Measurements from ENCODE around the gene AXDND1. TPM values are rescaled to one million over a fixed set of nuclear protein-coding genes. Genes with fewer than 3 reads are reported as not detected.
"Not testable (repeated sequence)": the region's sequence is repeated elsewhere in the genome, so short reads cannot be mapped to it uniquely, and the experiment has no call there.

Gene AXDND1
- total RNA-seq, 1 donor from 2014 or later = 1.4 TPM

GRCh38 chr1:179351281-179351680, 14.5 kb upstream of the AXDND1 start:
- Mint-ChIP-seq H3K9me3 (no peaks in the 10 kb centered on the region), H3K27me3 (ENCODE audit: low read depth) (no peaks in the 10 kb centered on the region), H3K4me3 (no peak overlapping the region), H3K4me1 (peaks cover 8% of the 10 kb centered on the region), H3K36me3 (peaks cover 28% of the 10 kb centered on the region), H3K27ac (no peak overlapping the region)
- no peak for TF ChIP-seq CTCF (IDR thresholded peaks at IDR 0.05; ENCODE audit: unreplicated experiment)
- no peak for DNase-seq (ENCODE audit: low spot score in 2 of 2, unreplicated experiment in 2 of 2)

DNA sequence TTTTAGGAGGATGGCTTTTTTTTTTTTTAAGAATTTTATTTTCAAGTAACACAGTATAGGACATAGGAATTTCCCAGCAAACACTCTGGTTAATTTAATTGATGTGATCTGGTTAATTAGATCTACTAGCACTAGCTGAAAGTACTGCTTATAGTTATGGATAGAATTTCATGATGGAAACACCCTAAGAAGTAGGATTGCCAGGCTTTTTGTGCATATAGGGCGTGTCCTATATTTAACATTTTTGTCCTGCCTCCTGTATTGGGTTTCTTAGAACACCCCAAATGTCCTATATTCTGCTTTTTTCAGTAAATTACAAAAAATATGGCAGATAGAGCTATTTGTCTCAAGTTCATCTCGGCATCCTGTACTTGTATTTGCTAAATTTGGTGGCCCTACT, 13.5 kb upstream of the AXDND1 start:
- Mint-ChIP-seq H3K4me3 (no peak overlapping the region), H3K27me3 (ENCODE audit: low read depth) (no peaks in the 10 kb centered on the region), H3K27ac (no peak overlapping the region), H3K36me3 (peaks cover 27% of the 10 kb centered on the region), H3K9me3 (no peaks in the 10 kb centered on the region), H3K4me1 (peaks cover 8% of the 10 kb centered on the region)
- no peak for TF ChIP-seq CTCF (IDR thresholded peaks at IDR 0.05; ENCODE audit: unreplicated experiment)
- DNase-seq (ENCODE audit: low spot score in 2 of 2, unreplicated experiment in 2 of 2) = no peak

GRCh38 chr1:179353546-179353945, 12.2 kb upstream of the AXDND1 start:
- no peaks in the 10 kb centered on the region for H3K9me3 Mint-ChIP-seq
- no peak for TF ChIP-seq CTCF (IDR thresholded peaks at IDR 0.05; ENCODE audit: unreplicated experiment)
- H3K4me3 Mint-ChIP-seq = no peak overlapping the region
- peaks cover 19% of the 10 kb centered on the region for H3K36me3 Mint-ChIP-seq
- DNase-seq (ENCODE audit: low spot score in 2 of 2, unreplicated experiment in 2 of 2) = no peak
- peak overlapping the region; percentile 52 for H3K27ac Mint-ChIP-seq
- no peaks in the 10 kb centered on the region for H3K27me3 Mint-ChIP-seq (ENCODE audit: low read depth)
- H3K4me1 Mint-ChIP-seq = peaks cover 5% of the 10 kb centered on the region

DNA sequence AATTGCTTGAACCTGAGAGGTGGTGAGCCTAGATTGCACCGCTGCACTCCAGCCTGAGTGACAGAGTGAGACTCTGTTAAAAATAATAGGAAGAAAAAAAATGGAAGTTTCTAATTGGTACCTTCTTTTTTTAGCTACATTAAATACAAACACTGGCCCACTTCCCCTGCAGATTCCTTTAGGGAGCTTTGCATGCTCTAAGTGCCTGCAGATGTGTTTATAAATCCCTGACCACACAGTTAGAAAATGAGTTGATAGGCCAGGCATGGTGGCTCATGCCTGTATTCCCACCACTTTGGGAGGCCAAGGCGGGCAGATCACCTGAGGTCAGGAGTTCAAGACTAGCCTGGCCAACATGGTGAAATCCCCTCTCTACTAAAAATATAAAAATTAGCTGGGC, 4.1 kb upstream of the AXDND1 start:
- H3K27ac Mint-ChIP-seq; H3K36me3 Mint-ChIP-seq; DNase-seq (ENCODE audit: low spot score in 2 of 2, unreplicated experiment in 2 of 2); H3K27me3 Mint-ChIP-seq (ENCODE audit: low read depth); H3K9me3 Mint-ChIP-seq; H3K4me3 Mint-ChIP-seq: not testable (repeated sequence)
- H3K4me1 Mint-ChIP-seq = peaks cover 10% of the 10 kb centered on the region

DNA sequence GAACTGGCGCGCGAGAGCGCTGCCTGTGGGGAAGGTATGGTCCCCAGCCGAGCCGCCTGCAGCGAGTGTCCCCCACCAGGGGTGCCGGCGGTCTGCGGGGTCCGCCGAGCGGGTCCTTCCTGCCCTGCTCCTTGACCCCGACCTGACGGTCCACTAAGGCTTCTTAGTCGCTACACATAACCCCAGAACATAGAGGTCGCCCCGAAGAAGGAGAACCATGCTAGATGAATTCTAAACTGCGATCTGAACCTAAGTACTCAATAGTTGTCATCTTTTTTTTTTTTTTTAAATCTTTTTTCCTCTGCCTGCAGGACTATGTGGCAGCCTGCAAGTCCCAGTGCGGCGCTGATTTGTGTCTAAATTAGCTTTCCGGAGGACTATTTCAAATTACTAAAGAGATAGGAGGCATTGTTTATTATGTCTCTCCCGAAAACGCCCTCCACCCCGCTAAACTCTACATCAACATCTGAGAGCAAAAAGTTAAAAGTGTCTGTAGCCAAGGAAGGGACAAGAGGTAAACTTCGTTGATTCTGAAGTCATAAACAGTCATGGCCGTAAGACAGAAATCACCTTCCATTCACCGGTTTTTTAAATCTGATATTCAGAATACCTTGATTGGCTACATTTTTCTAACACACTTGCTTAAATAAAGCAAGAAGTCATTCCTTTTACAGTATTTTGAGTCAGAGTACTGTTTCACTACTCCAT, 476 bp downstream of the AXDND1 start:
- no peaks in the 10 kb centered on the region for H3K36me3 Mint-ChIP-seq
- peak overlapping the region; percentile 99 for H3K27ac Mint-ChIP-seq
- no peak for TF ChIP-seq CTCF (IDR thresholded peaks at IDR 0.05; ENCODE audit: unreplicated experiment)
- no peak for DNase-seq (ENCODE audit: low spot score in 2 of 2, unreplicated experiment in 2 of 2)
- no peaks in the 10 kb centered on the region for H3K27me3 Mint-ChIP-seq (ENCODE audit: low read depth)
- H3K9me3 Mint-ChIP-seq = no peaks in the 10 kb centered on the region
- H3K4me3 Mint-ChIP-seq = peak overlapping the region; percentile 93
- H3K4me1 Mint-ChIP-seq = peaks cover 10% of the 10 kb centered on the region

GRCh38 chr1:179369751-179370341, 4.1 kb downstream of the AXDND1 start:
- peak; percentile 81 for TF ChIP-seq CTCF (IDR thresholded peaks at IDR 0.05; ENCODE audit: unreplicated experiment)
- no peak for DNase-seq (ENCODE audit: low spot score in 2 of 2, unreplicated experiment in 2 of 2)
- H3K4me1 Mint-ChIP-seq = peaks cover 4% of the 10 kb centered on the region

More at GRCh38 chr1:179369751-179370341, 4.1 kb downstream of the AXDND1 start:
- H3K36me3 Mint-ChIP-seq = no peaks in the 10 kb centered on the region
- H3K27ac Mint-ChIP-seq = no peak overlapping the region
- no peak overlapping the region for H3K4me3 Mint-ChIP-seq
- no peaks in the 10 kb centered on the region for H3K9me3 Mint-ChIP-seq
- no peaks in the 10 kb centered on the region for H3K27me3 Mint-ChIP-seq (ENCODE audit: low read depth)
